ENCODE measurements around the gene WNT2.

DNA sequence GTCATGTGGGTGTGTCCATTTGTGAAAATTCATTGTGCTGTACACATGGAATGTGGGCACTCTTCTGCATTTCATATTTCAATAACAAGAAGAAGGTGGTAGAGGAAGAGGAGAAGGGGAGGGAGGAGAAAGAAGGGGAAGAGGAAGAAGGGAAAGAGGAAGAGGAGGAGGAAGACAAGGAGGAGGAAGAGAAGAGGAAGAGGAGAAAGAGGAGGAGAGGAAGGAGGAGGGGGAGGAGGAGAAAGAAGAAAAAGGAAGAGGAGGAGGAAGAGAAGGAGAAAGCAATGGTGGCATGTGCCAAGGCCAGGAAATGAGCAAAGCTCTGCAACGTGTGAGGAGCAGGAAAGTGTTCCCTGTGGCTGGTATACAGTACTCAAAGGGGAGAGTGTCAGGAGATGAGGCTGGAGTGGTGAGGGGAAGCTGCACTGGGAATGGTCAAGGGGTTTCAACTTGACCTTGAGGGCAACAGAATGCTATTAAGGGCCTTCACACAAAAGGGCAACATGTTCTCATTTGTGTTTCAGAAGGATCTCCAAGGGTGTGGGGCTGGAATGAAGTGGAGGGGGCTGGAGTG is 40.5 kb downstream of the WNT2 start:
- TF ChIP-seq, protein P1, sequence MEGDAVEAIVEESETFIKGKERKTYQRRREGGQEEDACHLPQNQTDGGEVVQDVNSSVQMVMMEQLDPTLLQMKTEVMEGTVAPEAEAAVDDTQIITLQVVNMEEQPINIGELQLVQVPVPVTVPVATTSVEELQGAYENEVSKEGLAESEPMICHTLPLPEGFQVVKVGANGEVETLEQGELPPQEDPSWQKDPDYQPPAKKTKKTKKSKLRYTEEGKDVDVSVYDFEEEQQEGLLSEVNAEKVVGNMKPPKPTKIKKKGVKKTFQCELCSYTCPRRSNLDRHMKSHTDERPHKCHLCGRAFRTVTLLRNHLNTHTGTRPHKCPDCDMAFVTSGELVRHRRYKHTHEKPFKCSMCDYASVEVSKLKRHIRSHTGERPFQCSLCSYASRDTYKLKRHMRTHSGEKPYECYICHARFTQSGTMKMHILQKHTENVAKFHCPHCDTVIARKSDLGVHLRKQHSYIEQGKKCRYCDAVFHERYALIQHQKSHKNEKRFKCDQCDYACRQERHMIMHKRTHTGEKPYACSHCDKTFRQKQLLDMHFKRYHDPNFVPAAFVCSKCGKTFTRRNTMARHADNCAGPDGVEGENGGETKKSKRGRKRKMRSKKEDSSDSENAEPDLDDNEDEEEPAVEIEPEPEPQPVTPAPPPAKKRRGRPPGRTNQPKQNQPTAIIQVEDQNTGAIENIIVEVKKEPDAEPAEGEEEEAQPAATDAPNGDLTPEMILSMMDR (IDR thresholded peaks at IDR 0.05): no peak
- no peak for TF ChIP-seq POLR2A (IDR thresholded peaks at IDR 0.05)
